HG03045 (cell line): Measurements from ENCODE around the gene MAN2A1.

Experiments used
- ATAC-seq: cut with Tn5 transposase; IDR thresholded peaks from one replicate; pipeline ENCODE4 v1.9.1; 2021; ENCODE audit warnings: mild to moderate bottlenecking, moderate library complexity; ENCODE audit not compliant: unreplicated experiment

MAN2A1 gene

DNA sequence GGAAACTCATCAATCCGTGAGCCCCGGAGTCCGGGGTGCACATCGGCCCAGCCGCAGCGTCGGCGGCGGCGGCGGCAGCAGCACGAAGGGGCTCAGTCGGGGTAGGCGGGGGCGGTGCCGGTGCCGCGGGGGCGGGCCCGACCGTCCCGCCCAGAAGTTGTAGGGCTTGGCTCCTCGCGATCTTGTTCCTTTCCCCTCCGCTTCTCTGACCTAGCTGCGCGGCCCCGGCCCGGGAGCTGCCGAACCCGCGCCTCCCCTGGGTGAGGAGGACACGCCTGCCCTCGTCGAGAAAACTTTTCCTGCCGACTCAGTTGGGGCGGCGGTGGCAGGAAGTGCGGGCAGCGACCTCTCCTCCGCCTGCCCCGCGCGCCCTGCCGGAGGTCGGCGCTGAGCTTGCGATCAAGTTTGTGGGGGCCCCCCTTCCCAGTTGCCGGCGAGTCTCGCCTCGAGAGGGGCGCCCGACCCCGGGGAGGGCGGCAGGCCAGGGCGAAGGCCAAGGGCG is at the start of gene MAN2A1:
TSS of gene MAN2A1 (plus strand) at position 188 of the 502 bp plus-strand sequence. CDS start 491 bp downstream, outside the sequence.
- peak; percentile 55 for ATAC-seq

DNA sequence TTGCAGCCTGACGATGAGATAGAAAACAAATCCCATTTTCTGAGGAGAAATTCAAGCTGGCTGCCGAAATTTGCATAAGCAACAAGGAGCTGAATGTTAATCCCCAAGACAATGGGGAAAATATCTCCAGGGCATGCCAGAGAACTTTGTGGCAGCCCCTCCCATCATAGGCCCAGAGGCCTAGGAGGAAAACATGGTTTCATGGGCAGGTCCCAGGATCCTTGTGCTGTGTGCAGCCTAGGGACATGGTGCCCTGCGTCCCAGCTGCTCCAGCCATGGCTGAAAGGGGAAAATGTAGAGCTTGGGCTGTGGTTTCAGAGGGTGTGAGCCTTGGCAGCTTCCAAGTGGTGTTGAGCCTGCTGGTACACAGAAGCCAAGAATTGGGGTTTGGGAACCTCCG is 48.8 kb upstream of the MAN2A1 start:
- ATAC-seq: no peak

DNA sequence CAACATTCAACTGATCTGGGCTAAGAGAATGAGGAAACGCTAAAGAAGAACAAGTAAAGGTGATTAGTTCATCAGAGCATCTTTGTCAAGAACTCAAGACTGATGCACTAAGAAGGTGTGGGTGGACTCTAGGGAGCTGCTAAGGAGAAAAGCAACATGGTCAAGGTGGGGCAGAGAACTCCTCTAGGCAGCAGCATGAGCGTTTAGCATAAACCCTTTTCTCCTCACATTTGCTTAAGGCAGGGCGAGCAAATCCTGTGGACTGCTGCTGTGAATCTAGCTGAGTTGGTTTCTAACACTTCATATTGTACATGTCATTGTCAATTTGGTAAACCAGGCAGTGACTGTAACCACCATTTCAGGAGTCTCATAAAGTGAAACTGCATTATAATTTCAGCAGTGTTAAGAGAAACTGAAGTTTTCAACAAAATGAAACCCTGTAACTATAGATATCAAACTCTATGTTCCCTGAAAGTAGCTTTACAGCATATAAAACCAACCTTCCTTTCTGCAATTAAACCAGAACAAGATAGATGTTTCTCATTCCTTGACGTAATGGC is 45.9 kb upstream of the MAN2A1 start:
- ATAC-seq: no peak

DNA sequence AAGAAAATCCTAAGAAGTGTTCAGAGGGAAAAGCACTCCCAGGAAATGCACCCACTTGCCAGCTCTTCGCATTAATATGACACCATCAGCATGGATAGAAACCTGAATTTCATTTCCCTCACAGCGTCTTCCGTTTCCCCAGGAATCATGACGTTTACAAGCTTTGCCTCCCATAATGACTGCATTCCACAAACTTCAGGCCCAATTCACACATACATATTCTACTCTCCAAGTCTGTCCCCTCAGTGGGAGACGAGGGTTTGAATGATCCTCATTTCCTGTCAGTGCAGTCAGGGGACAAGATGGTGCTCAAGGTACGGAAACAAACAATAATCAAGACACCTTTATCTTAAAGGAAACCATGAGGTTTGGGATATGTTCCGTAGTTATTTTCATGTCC is 44.9 kb upstream of the MAN2A1 start:
- ATAC-seq: no peak

DNA sequence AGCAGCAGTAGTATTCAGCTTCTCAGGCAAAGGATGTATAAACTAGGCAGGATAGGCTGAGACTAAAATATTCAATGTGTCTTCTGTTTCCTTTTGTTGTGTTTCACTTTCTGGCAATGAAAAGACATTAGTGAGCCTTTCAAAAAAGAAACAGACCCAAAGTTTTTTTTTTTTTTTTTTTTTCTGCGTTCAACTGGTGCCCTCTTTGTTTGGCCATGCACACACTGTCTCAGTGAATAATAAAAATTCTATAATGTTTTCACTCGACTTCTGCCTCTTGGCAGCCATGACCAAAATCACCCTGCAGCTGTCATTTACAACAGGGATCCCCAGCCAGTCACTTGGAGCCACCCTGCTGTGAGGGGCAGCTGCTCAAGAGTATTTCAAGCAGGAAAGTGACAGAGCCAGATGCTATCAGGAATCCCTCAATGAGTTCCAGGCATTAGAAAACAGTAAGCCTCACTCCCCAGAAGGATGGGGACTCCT is 44.0 kb upstream of the MAN2A1 start:
- no peak for ATAC-seq

DNA sequence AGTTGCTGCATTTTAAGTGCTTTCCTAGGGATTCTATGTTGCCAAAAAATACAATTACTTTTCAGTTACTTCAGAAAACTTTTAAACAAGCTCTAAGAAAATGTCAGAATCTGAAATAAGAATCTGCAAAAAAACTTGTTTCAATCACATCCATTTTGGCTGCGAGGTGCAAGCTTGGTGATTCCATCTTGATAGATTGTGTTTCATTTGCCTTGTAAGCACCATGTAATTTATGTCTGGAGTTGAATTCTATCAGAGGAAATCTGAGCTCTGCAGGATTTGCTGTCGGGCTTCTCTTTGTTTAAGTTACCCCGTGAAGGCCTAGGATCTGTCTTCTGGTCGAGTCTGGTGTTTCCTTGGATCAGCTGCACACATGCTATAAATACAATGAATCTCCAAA is 40.4 kb upstream of the MAN2A1 start:
- no peak for ATAC-seq

DNA sequence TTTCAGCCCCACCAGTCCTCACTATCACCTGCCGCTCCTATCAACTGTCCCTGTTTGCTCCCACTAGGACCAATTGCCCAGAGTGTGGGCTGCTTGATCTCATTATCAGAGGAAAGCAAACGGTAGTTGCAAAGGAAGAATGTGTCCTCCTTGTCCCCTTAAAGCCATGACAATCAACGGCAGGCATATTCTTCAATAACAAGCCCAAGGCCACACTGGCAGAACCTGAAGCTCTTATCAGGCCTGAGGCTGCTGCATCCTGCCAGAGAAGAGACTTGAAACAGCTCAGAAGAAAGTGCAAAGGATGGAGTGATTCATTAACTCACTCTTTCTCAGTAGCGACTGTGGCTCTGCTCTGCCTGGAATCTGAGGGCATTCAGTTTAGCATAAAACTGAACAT is 39.2 kb upstream of the MAN2A1 start:
- ATAC-seq: no peak

DNA sequence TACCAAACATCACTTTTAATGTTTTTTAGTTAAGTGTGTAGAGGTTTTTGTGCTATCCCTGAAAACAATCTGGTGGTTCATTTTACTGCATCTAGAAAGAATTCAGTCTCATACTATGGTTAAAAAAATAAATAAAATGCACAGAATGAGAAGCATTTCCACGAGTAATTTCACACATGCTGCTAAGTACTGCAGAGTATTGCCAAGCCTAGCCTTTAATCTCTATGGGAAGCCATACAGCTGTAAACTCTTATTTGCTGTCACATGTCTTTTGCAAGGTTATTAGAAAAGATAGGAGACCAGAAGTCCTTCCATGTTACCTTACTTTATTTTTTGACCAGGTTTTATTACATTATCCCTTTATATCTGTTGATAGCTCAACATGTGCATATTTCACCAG is 37.6 kb upstream of the MAN2A1 start:
- ATAC-seq: no peak

DNA sequence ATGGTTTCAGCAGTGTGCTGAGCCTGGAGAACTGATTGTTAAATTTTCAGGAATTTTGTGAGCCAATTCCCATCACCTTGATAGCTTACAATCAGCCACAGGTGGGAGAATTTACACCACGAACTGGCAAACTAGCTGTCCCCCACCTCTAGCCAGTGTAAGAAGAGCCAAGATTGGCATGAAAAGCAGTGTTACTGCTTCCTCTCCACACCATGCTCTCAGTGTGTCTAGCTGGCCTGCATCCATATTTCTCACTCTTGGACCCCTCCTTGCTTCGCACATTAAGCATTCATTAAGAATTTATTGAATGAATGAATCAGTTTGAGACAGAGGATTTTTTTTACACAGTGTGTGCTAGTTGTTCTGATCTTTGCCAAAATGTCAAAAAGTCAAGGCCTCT is 36.7 kb upstream of the MAN2A1 start:
- no peak for ATAC-seq

DNA sequence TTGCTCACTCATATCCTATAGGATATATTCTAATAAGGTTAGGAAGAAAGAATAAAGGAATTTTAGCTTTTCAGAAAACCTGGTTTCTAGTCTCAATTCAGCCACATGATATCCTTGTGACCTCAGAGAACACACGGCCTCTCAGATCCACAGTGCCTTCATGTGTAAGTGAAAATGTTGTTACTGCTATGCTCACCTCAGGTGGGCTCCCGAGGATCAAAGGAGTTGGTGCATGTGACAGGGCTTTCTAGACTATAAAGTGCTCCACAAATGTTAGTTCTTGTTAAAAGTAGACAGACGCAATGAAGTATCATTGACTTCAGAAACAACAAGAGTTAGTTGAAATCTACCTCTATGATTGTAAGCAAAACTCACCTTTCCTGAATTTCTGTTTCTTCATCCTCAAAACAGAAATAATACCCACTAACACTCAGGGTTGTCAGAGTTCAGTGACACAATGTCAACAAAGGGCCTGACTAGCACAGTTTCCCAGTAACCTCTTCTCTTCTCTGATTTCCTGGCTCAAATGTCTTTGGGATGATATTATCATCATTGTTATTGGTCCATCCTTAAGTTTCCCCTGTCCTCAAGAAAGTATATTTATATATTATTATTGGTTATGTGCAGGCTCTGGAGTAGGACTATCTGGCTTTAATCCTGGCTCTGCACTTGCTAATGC is 36.0 kb upstream of the MAN2A1 start:
- ATAC-seq: no peak

DNA sequence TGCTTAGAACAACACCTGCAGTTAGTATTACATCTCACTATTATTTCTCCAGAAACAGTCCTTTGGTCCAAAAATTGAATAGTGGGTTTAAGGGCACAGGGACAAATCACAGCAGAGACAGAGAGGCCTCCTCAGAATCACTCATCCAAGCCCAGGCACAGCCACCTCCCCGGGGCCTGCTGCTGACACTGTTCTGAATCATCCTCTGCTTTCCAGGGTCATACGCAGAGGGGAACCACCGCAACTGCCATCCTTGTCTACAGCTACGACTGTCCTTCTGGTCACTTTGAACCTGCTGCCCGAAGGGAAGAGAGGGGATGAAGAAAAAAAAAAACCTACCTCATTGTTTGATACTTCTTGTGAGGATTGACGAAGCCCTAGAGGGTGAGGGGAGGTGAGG is 35.3 kb upstream of the MAN2A1 start:
- ATAC-seq: no peak

DNA sequence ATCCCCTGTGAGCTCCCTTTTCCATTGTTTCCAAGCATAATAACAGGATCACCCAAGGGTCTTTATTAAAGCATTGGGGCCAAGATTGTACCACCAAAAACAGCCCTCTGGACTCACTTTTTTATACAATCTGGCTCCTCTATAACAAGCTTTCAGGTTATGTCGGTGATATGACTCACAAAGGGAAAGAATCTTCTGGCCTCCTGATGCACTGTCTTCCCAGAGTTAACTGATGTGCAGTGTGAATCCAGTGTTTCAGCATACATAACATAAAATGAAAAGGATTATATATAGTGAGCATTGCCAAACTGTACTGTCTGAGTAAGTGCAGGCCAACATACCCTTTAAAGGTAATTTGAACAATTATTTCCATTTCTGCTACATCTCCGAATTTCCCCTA is 33.9 kb upstream of the MAN2A1 start:
- ATAC-seq: no peak

DNA sequence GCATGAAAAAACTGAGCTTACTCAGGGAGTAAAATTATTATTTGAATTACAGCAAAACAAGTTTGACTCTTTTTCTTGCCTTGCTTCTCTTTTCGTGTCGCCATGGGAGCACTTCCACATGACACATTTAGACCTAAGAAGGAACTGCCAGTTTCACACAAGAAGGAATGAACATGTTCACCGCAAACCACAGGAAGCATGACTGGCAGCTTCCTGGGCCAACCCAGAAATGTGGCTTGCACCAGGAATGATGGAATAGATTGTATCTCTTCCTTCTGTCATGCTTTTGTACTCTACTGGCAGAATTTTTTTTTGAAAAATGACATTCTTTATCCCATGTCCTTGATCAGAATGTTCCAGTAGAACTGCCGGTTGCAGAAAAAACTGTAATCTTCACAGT is 32.9 kb upstream of the MAN2A1 start:
- no peak for ATAC-seq

DNA sequence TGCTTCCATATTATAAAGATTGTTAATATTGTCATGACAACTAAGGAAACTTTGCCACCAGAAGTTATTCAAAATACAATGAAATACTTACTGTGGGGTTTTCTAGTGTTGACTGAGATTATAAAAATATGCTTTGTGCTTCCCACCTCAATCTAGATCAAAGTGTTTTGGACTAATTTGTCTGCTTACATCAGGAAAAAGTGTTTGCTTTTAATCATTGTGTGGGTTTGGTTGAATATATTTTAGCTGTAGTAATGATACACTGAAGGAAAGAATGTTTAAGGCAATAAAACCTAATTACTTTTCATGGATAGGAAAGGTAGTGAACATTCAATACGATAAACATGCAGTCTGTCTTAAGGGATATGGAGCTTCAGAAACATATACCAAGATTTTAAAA is 29.8 kb upstream of the MAN2A1 start:
- ATAC-seq: no peak

DNA sequence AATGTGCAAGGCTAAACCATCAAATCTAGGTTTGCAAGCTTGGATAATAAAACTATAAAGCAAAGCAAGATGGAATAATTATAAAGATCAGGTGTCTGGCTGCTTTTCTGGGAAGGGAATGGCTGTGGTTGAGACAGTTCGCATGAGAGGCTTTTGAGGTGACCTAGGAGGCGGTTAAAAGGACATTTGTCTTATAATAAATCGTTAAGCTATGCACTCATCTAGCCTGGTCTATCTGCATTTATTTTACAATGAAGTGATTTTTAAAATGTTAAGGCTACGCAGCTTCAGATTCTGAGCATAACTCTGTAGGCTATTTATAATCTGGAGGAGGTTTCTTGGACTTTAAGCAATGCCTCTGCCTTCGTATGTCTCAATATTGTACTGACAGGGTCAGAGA is 29.4 kb upstream of the MAN2A1 start:
- no peak for ATAC-seq

DNA sequence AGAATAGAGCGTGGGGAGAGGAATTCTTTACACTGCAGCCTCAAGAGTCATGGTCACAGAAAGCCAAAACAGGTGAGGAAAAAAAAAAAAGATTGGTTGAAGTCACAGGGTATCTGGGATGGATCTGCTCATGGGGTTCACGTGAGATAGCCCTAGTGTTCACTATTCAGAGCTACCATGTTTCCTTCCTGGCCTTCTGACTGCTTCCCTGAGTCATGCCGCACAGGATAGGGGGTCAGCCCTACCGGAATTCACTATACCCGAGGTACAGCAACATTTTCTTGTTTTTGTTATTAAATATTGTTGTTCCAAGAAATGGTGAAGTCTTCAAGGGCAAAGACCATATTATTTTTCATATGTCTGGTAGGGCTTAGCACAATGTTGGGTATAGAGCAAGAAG is 21.5 kb upstream of the MAN2A1 start:
- ATAC-seq: no peak

DNA sequence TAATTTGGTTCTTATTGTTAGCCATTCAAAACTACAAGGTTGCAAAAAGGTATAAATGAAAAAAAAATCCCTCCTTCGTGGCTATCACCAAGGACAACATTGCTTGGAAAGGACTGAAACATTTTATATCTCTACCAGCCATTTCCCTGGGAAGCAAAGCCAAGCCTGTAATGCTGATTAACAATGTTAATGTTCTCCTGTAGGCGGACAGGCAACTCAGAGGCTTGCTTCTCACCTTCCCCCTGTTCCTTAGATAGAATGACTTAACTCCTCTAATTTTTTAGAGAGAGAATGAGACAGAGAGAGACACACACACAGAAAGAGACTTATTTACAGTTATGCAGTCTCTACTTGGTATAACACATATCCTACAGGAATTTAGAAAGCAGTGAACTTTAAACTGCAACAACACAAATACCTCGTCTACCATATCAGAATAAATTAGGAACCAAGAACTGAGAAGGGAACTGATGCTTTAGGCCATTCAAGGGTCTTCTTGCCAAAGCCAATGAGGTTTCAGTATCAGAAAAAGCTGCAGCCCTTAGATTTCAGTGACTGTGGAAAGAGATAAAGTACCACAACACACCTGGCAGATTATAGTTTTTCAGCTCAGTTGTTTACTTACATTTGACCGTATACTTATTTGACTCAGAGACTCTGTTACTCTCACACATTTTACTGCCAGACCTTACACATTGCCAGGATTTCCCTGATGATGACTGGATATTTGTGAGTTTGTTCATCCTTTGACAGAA is 20.9 kb upstream of the MAN2A1 start:
- ATAC-seq: no peak

DNA sequence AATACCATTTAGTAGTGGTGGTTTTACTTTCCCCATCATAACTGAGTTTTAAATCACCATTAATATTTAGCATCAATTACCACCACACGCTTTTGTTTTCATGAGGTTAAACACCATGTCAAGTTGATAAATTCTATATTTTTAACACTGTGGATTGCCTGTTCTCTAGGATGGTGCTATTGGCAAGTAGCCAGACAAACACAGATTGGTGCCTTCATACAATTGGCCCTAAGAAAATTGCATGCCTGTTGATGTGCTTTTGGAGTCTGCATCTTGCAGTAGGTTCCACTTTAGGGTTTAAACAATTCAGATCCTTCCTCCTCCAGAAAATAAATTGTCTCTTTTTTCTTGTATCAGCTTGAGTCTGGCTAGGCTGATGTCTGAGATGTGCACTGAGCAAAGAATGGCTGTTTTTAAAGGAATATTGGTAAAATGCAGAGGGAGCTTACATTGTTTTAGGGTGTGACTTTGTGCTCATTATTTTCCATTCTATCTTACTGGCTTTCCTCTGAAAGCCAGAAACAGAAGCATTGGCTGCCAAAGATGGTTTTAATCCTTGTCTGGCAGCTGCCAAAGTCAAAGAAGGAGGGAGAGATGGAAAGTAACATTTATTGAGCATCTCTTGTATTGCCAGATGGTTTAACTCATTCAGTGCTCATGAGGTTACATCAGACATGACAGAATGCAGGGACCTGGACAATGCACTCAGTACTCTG is 19.6 kb upstream of the MAN2A1 start:
- no peak for ATAC-seq

DNA sequence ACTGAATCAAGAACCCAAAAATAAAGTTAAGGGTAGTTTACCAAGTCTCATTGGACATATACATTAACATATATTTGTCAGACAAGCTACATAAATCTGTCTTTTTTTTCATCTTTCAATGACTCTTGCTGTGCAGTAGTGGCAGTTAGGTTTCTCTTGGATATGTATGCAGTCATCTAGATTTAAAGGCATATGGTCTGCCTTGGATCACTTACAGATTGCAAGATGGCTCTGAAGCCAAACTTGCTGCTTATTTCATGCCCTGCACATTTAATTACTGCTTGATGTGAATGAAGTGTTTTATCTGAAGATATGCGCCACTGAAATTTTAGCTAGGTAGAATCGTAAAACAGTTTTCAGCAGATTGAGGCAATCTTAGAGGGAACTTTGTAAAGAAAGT is 18.6 kb upstream of the MAN2A1 start:
- ATAC-seq: no peak

DNA sequence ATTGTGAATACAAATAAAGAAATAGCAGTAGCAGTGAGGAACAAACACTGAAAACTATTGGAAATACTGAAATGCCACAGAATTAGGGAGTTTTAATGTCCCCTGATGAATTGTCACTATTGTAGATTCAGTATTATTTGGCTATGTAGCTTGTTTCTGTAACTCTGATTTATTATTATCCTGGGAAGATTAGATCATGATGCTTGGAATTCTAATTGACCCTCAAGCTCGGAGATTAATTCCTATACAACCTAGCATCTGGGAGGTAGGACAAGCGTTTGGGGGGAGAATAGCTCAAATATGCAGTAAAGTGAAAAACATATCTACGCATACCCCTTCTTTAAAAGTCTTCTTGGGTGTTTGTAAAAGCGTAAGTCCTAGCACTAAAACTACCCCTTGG is 15.1 kb upstream of the MAN2A1 start:
- ATAC-seq: no peak

DNA sequence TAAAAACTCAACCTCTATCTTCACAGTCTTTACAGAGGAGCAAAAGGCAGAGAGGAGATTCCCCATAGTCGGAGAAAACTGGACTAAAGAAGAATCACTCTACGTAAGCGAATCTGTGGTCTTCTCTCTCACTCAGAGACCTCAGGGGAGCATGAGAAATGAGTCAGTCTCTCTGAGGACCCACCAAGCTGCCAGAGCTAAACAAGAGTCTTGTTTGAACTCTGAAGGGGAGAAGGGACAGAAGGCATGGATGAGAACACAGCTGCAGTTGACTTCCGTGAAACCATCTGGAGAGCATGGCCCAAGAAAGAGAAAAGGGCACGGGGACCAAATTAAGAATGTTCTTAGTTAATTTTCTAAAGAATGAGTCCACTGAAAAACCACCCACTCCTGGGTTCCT is 12.8 kb upstream of the MAN2A1 start:
- no peak for ATAC-seq
